H9 (cell line): ENCODE data around the gene GPC3. TPM values are rescaled to one million over a fixed set of nuclear protein-coding genes. Genes with fewer than 3 reads are reported as not detected.

Source experiments
- DNase-seq: peaks from one replicate; pipeline ENCODE4 v3.0.0-alpha.2; 2017
- H2AFZ ChIP-seq: one replicate; pipeline ENCODE4 v1.6.1; 2013; ENCODE audit warnings: mild to moderate bottlenecking, low read length, control low read depth, moderate library complexity
- H2AK5ac ChIP-seq: 2 replicates; pipeline ENCODE4 v1.6.1; 2013; ENCODE audit warnings: low read length, control low read depth, mixed read lengths; ENCODE audit not compliant: insufficient read length
- H2BK120ac ChIP-seq: one replicate; pipeline ENCODE4 v1.6.1; 2013; ENCODE audit warnings: low read depth, mild to moderate bottlenecking, low read length, control low read depth, inconsistent platforms; ENCODE audit not compliant: poor library complexity, severe bottlenecking
- H2BK12ac ChIP-seq: 2 replicates; pipeline ENCODE4 v1.6.1; 2013; ENCODE audit warnings: low read length, control low read depth, mixed read lengths, low read depth; ENCODE audit not compliant: insufficient read length
- H2BK15ac ChIP-seq: 2 replicates; pipeline ENCODE4 v1.6.1; 2013; ENCODE audit warnings: low read depth, low read length, control low read depth
- H2BK20ac ChIP-seq: one replicate; pipeline ENCODE4 v1.6.1; 2013; ENCODE audit warnings: low read depth, mild to moderate bottlenecking, low read length, control low read depth, inconsistent platforms; ENCODE audit not compliant: poor library complexity, severe bottlenecking
- H2BK5ac ChIP-seq: 2 replicates; pipeline ENCODE4 v1.6.1; 2013; ENCODE audit warnings: low read length, control low read depth, mixed read lengths; ENCODE audit not compliant: insufficient read length
- H3K14ac ChIP-seq: 2 replicates; pipeline ENCODE4 v1.6.1; 2013; ENCODE audit warnings: low read length, control low read depth; ENCODE audit not compliant: insufficient read depth
- H3K18ac ChIP-seq: 2 replicates; pipeline ENCODE4 v1.6.1; 2013; ENCODE audit warnings: low read depth, mild to moderate bottlenecking, mixed read lengths, low read length, control low read depth; ENCODE audit not compliant: insufficient read length
- H3K23ac ChIP-seq: 2 replicates; pipeline ENCODE4 v1.6.1; 2013; ENCODE audit warnings: low read length, control low read depth, mixed read lengths, low read depth; ENCODE audit not compliant: insufficient read length
- H3K23me2 ChIP-seq: 2 replicates; pipeline ENCODE4 v1.6.1; 2013; ENCODE audit warnings: low read depth, mild to moderate bottlenecking, mixed read lengths, low read length, control low read depth; ENCODE audit not compliant: insufficient read length, poor library complexity, severe bottlenecking
- H3K27ac ChIP-seq: 2 replicates; pipeline ENCODE4 v1.5.1; 2013; ENCODE audit warnings: low read length, control low read depth, mixed read lengths, low read depth; ENCODE audit not compliant: insufficient read length
- H3K27me3 ChIP-seq: 2 replicates; pipeline ENCODE4 v1.6.1; 2013; ENCODE audit warnings: low read length, control low read depth, inconsistent platforms; ENCODE audit not compliant: insufficient read depth
- H3K4ac ChIP-seq: 2 replicates; pipeline ENCODE4 v1.6.1; 2013; ENCODE audit warnings: low read depth, mild to moderate bottlenecking, control low read depth, inconsistent platforms, low read length, moderate library complexity
- H3K4me1 ChIP-seq: 2 replicates; pipeline ENCODE4 v1.6.1; 2013; ENCODE audit warnings: low read length, control low read depth, inconsistent platforms; ENCODE audit not compliant: insufficient read depth
- H3K4me2 ChIP-seq: 2 replicates; pipeline ENCODE4 v1.6.1; 2013; ENCODE audit warnings: low read length, control low read depth, mixed read lengths; ENCODE audit not compliant: insufficient read length, insufficient read depth
- H3K56ac ChIP-seq: 2 replicates; pipeline ENCODE4 v1.6.1; 2013; ENCODE audit warnings: low read depth, mild to moderate bottlenecking, mixed read lengths, low read length, control low read depth; ENCODE audit not compliant: insufficient read length
- H3K79me1 ChIP-seq: 2 replicates; pipeline ENCODE4 v1.6.1; 2013; ENCODE audit warnings: low read depth, mild to moderate bottlenecking, moderate library complexity, low read length, control low read depth, inconsistent platforms; ENCODE audit not compliant: insufficient read depth, poor library complexity, severe bottlenecking
- H3K79me2 ChIP-seq: 2 replicates; pipeline ENCODE4 v1.6.1; 2013; ENCODE audit warnings: low read length, control low read depth, inconsistent platforms; ENCODE audit not compliant: insufficient read depth
- H3K9ac ChIP-seq: 2 replicates; pipeline ENCODE4 v1.6.1; 2013; ENCODE audit warnings: low read length, control low read depth, mixed read lengths; ENCODE audit not compliant: insufficient read length; ENCODE audit errors: extremely low read depth
- H3K9me3 ChIP-seq: one replicate; pipeline ENCODE4 v1.6.1; 2013; ENCODE audit warnings: low read depth, low read length, inconsistent platforms; ENCODE audit not compliant: control insufficient read depth
- H3T11ph ChIP-seq: one replicate; pipeline ENCODE4 v1.6.1; 2013; ENCODE audit warnings: mild to moderate bottlenecking, low read length, control low read depth, inconsistent platforms
- H4K20me1 ChIP-seq: one replicate; pipeline ENCODE4 v1.6.1; 2013; ENCODE audit not compliant: control insufficient read depth, insufficient read length, insufficient read depth
- H4K5ac ChIP-seq: 2 replicates; pipeline ENCODE4 v1.6.1; 2013; ENCODE audit warnings: low read depth, mild to moderate bottlenecking, mixed read lengths, low read length, control low read depth; ENCODE audit not compliant: insufficient read length
- H4K8ac ChIP-seq: replicated peaks from 2 replicates; pipeline ENCODE4 v1.6.1; 2013; ENCODE audit warnings: low read length, control low read depth, mixed read lengths, low read depth; ENCODE audit not compliant: insufficient read length
- H4K91ac ChIP-seq: 2 replicates; pipeline ENCODE4 v1.6.1; 2013; ENCODE audit warnings: low read depth, mild to moderate bottlenecking, moderate library complexity, mixed read lengths, low read length, control low read depth; ENCODE audit not compliant: insufficient read length
- H3K27ac Mint-ChIP-seq, 3 experiments: 2 replicates in 2 of 3; 3 replicates in 1 of 3; pipeline ENCODE4 v1.8.0; 2020 to 2021; ENCODE audit warnings: mixed read lengths in 3 of 3, mild to moderate bottlenecking in 1 of 3, moderate library complexity in 1 of 3
- H3K27me3 Mint-ChIP-seq: 2 replicates; pipeline ENCODE4 v1.8.0; 2021; ENCODE audit warnings: low read depth, mild to moderate bottlenecking, moderate library complexity, mixed read lengths
- H3K36me3 Mint-ChIP-seq, 3 experiments: 2 replicates in 2 of 3; 3 replicates in 1 of 3; pipeline ENCODE4 v1.8.0; 2020 to 2021; ENCODE audit warnings: low read depth in 3 of 3, mixed read lengths in 3 of 3; ENCODE audit not compliant: insufficient read depth in 1 of 3
- H3K4me1 Mint-ChIP-seq, 2 experiments: 2 replicates each; pipeline ENCODE4 v1.8.0; 2020; ENCODE audit warnings: mixed read lengths in 2 of 2
- H3K4me3 Mint-ChIP-seq, 2 experiments: 2 replicates in 1 of 2; 3 replicates in 1 of 2; pipeline ENCODE4 v1.8.0; 2020 to 2021; ENCODE audit warnings: mild to moderate bottlenecking in 2 of 2, mixed read lengths in 2 of 2, moderate library complexity in 1 of 2
- H3K9me3 Mint-ChIP-seq, 2 experiments: 2 replicates in 1 of 2; 3 replicates in 1 of 2; pipeline ENCODE4 v1.8.0; 2020; ENCODE audit warnings: mild to moderate bottlenecking in 2 of 2, mixed read lengths in 2 of 2, moderate library complexity in 1 of 2
- CTCF ChIP-seq: fragments of 200-600 bp; sonication (generic); conservative IDR thresholded peaks from 3 replicates; pipeline ENCODE4 v1.8.0; 2021; ENCODE audit warnings: antibody characterized with exemption, mild to moderate bottlenecking
- WGBS: extraction: QIAGEN DNeasy Blood & Tissue Kit; methylation state at CpG from one replicate; pipeline ENCODE4 v1.1.7; 2013; ENCODE audit warnings: missing lambda C conversion rate, low lambda C conversion rate, mixed read lengths; ENCODE audit not compliant: insufficient read length; ENCODE audit errors: extremely low coverage; 5-methylcytosine and 5-hydroxymethylcytosine counted together
- total RNA-seq: library from RNA; stranded (reverse); gene quantifications from 2 replicates; pipeline ENCODE4 v1.2.1, GENCODE V29; 2021

The GPC3 gene
- total RNA-seq, 1 experiment from 2014 or later, result 108 TPM

- H2AFZ ChIP-seq, result no peak overlapping the region
- H3K23ac ChIP-seq, result no peak overlapping the region
These were observed 462.3 kb downstream of the GPC3 start for GRCh38 chrX:133523081-133523487.

More at GRCh38 chrX:133523081-133523487, 462.3 kb downstream of the GPC3 start:
- H3K14ac ChIP-seq, result no peak overlapping the region
- WGBS, result no CpG with 5 or more reads among the region's 5 CpGs
- no peaks in the 10 kb centered on the region for H3K27me3 ChIP-seq
- no peak overlapping the region for H4K8ac ChIP-seq
- no peak for DNase-seq
- H3K4ac ChIP-seq, result no peak overlapping the region
- no peaks in the 10 kb centered on the region for H3K79me1 ChIP-seq
- H4K91ac ChIP-seq, result no peak overlapping the region
- no peaks in the 10 kb centered on the region for H3K23me2 ChIP-seq
- no peak overlapping the region for H3K18ac ChIP-seq
- H3T11ph ChIP-seq, result no peak overlapping the region
- H3K27ac Mint-ChIP-seq, result 0 out of 7 replicates have a peak overlapping the region, but pooled peaks of 2 of the 3 experiments have one; percentile 53 to 83
- peaks cover 1% of the 10 kb centered on the region; the same call in 1 of the 2 replicates for H3K27me3 Mint-ChIP-seq
- peaks cover 3 to 9% (median 3%) of the 10 kb centered on the region in 3 experiments for H3K36me3 Mint-ChIP-seq
- no peaks in the 10 kb centered on the region for H3K9me3 ChIP-seq
- no peak overlapping the region for H3K4me3 Mint-ChIP-seq
- H2BK12ac ChIP-seq, result no peak overlapping the region
- no peak overlapping the region for H2BK20ac ChIP-seq
- no peak overlapping the region for H2AK5ac ChIP-seq
- peaks cover 12% of the 10 kb centered on the region; the same call in 1 of the 2 replicates for H3K4me1 ChIP-seq
- H2BK15ac ChIP-seq, result no peak overlapping the region
- H4K5ac ChIP-seq, result no peak overlapping the region
- H3K27ac ChIP-seq, result no peak overlapping the region
- no peak overlapping the region for H3K56ac ChIP-seq
- H3K9ac ChIP-seq, result no peak overlapping the region
- no peak overlapping the region for H2BK120ac ChIP-seq
- no peaks in the 10 kb centered on the region for H3K79me2 ChIP-seq
- no peaks in the 10 kb centered on the region for H4K20me1 ChIP-seq
- peaks cover 3 to 6% of the 10 kb centered on the region in 2 experiments for H3K9me3 Mint-ChIP-seq
- no peak overlapping the region for H3K4me2 ChIP-seq
- H3K4me1 Mint-ChIP-seq, result peaks cover 28 to 31% of the 10 kb centered on the region in 2 experiments
- H2BK5ac ChIP-seq, result no peak overlapping the region
- no peak for TF ChIP-seq CTCF
